Measurements from ENCODE around the gene PIMREG.
A peak's percentile ranks its signal among the peaks of the same experiment; 100 is the strongest.

Gene PIMREG

GRCh38 chr17:6435968-6436367, 8.3 kb upstream of the PIMREG start:
- Histone ChIP-seq H3F3A (ENCODE audit: insufficient read depth) (no peaks in the 10 kb centered on the region), H3K79me2 (ENCODE audit: insufficient read depth, low read length) (no peaks in the 10 kb centered on the region), H3K4me3 (ENCODE audit: insufficient read depth, low read length, poor library complexity, severe bottlenecking) (no peak overlapping the region), H3K36me3 (ENCODE audit: low read length) (no peaks in the 10 kb centered on the region), H3K9me3 (ENCODE audit: insufficient read depth, low read length) (peaks cover 1% of the 10 kb centered on the region; the same call in 1 of the 2 replicates), H2AFZ (ENCODE audit: low read depth, low read length, severe bottlenecking) (no peak overlapping the region), H3K9ac (ENCODE audit: low read length) (no peak overlapping the region), H4K20me1 (ENCODE audit: low read depth, low read length) (no peaks in the 10 kb centered on the region), H3K9me2 (replicated peaks; ENCODE audit: insufficient read depth, low read length) (no peaks in the 10 kb centered on the region), H3K4me2 (ENCODE audit: low read depth, low read length, poor library complexity, severe bottlenecking) (no peak overlapping the region), H3K27ac (ENCODE audit: low read depth, low read length) (no peak overlapping the region), H3K27me3 (ENCODE audit: low read length) (no peaks in the 10 kb centered on the region)
- TF ChIP-seq CTCF (IDR thresholded peaks at IDR 0.05; ENCODE audit: insufficient read depth, low read length, poor library complexity, severe bottlenecking) (peak; percentile 63), EZH2phosphoT487 (conservative IDR thresholded peaks at IDR 0.05; ENCODE audit: low read length) (no peak)

- Histone ChIP-seq H3K9ac (ENCODE audit: low read length) (no peak overlapping the region), H3K27ac (ENCODE audit: low read depth, low read length) (no peak overlapping the region), H3K27me3 (ENCODE audit: low read length) (no peaks in the 10 kb centered on the region), H3K36me3 (ENCODE audit: low read length) (no peaks in the 10 kb centered on the region), H3K9me3 (ENCODE audit: insufficient read depth, low read length) (no peaks in the 10 kb centered on the region), H2AFZ (ENCODE audit: low read depth, low read length, severe bottlenecking) (no peak overlapping the region), H3K4me3 (ENCODE audit: insufficient read depth, low read length, poor library complexity, severe bottlenecking) (no peak overlapping the region), H3K4me2 (ENCODE audit: low read depth, low read length, poor library complexity, severe bottlenecking) (no peak overlapping the region), H3F3A (ENCODE audit: insufficient read depth) (no peaks in the 10 kb centered on the region), H3K79me2 (ENCODE audit: insufficient read depth, low read length) (no peaks in the 10 kb centered on the region), H4K20me1 (ENCODE audit: low read depth, low read length) (no peaks in the 10 kb centered on the region), H3K9me2 (replicated peaks; ENCODE audit: insufficient read depth, low read length) (no peaks in the 10 kb centered on the region)
- TF ChIP-seq EZH2phosphoT487 (conservative IDR thresholded peaks at IDR 0.05; ENCODE audit: low read length): no peak
- TF ChIP-seq CTCF (IDR thresholded peaks at IDR 0.05; ENCODE audit: insufficient read depth, low read length, poor library complexity, severe bottlenecking): no peak
These were observed 6.8 kb upstream of the PIMREG start for GRCh38 chr17:6437466-6437865.

GRCh38 chr17:6437956-6438355, 6.3 kb upstream of the PIMREG start:
- no peak overlapping the region for H3K4me3 ChIP-seq (ENCODE audit: insufficient read depth, low read length, poor library complexity, severe bottlenecking)
- H3K9me3 ChIP-seq (ENCODE audit: insufficient read depth, low read length): no peaks in the 10 kb centered on the region
- no peak overlapping the region for H3K9ac ChIP-seq (ENCODE audit: low read length)
- H3K79me2 ChIP-seq (ENCODE audit: insufficient read depth, low read length): no peaks in the 10 kb centered on the region
- TF ChIP-seq EZH2phosphoT487 (conservative IDR thresholded peaks at IDR 0.05; ENCODE audit: low read length) (no peak), CTCF (IDR thresholded peaks at IDR 0.05; ENCODE audit: insufficient read depth, low read length, poor library complexity, severe bottlenecking) (no peak)
- H3K36me3 ChIP-seq (ENCODE audit: low read length): no peaks in the 10 kb centered on the region
- H3K27ac ChIP-seq (ENCODE audit: low read depth, low read length): no peak overlapping the region
- no peak overlapping the region for H2AFZ ChIP-seq (ENCODE audit: low read depth, low read length, severe bottlenecking)
- no peaks in the 10 kb centered on the region for H4K20me1 ChIP-seq (ENCODE audit: low read depth, low read length)
- H3K4me2 ChIP-seq (ENCODE audit: low read depth, low read length, poor library complexity, severe bottlenecking): no peak overlapping the region
- H3K9me2 ChIP-seq (replicated peaks; ENCODE audit: insufficient read depth, low read length): no peaks in the 10 kb centered on the region
- H3K27me3 ChIP-seq (ENCODE audit: low read length): no peaks in the 10 kb centered on the region
- H3F3A ChIP-seq (ENCODE audit: insufficient read depth): no peaks in the 10 kb centered on the region

Measured in SU-DHL-6 (cell line).